ENCODE results near the gene RIIAD1. TPM values are rescaled to one million over a fixed set of nuclear protein-coding genes. Genes with fewer than 3 reads are reported as not detected.
A peak's percentile ranks its signal among the peaks of the same experiment; 100 is the strongest.
"Not testable (repeated sequence)": the region's sequence is repeated elsewhere in the genome, so short reads cannot be mapped to it uniquely, and the experiment has no call there.

The RIIAD1 gene
- total RNA-seq, 1 donor = not detected

DNA sequence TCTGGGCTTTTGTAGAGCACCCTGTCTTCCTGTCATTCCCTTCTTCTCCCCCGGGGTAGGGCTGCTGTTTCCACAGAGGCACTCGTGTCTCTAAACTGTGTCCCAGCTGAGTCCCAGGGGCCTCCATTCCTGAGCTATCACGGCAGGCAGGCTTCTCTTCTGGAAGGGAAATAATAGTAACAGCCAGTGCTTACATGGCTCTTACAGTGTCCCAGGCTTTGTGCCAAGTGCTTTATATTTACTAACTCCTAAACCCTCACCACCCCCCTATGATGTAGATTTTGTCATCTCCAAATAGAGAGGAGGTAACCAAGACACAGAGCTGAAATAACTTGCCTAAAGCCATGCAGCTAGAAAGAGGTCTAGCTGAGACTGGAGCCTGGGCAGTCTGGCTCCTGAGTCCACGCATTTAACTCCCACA lies 3.3 kb upstream of the RIIAD1 start:
- H3K9me3 ChIP-seq (ENCODE audit: low read depth, low read length) = no peaks in the 10 kb centered on the region
- peaks cover 58% of the 10 kb centered on the region for H3K27me3 ChIP-seq (ENCODE audit: insufficient read depth, low read length)
- peaks cover 26% of the 10 kb centered on the region for H3K4me1 ChIP-seq (ENCODE audit: insufficient read depth, low read length)
- H3K4me3 ChIP-seq (ENCODE audit: low read length) = no peak overlapping the region

DNA sequence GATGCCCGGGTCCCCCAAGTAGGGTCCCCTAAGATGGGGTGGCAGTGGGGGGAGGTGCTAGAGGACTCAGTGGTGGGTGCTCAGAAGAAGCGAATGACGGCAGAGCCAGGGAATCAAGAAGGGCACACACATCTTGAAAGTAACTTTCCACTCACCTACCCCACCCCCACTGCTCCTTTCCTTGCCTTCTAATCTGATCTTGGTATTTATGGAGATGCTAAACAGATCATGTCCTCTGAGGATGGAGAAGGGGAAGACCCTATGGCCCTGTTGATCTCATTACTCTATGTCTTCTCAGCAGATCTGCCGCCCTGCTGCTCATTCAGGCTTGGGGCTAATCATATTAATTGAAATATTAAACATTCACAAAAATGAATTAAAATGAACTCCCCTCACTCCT lies 2.7 kb upstream of the RIIAD1 start:
- Histone ChIP-seq H3K9me3 (ENCODE audit: low read depth, low read length) (no peaks in the 10 kb centered on the region), H3K4me3 (ENCODE audit: low read length) (no peak overlapping the region), H3K4me1 (ENCODE audit: insufficient read depth, low read length) (peaks cover 26% of the 10 kb centered on the region), H3K27me3 (ENCODE audit: insufficient read depth, low read length) (peaks cover 64% of the 10 kb centered on the region)

DNA sequence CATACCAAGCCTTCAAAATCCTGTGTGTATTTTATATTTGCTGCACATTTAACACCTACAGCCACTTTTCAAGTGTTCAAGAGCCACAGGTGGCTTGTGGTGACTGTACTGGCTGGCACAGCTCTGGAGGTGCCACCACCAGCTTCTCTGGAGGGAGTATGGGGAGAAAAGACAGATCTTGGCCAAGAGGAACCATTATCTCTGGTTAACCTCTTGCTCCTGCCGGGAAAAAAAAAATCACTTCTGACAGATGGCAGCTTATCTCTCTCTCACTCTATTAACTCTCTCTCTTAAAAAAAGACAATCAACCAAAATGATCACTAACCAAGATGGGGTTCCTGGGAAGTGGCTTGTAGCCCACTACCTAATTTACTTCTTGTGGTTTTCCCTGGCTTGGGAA lies 1.2 kb upstream of the RIIAD1 start:
- Histone ChIP-seq H3K27me3 (ENCODE audit: insufficient read depth, low read length) (peaks cover 72% of the 10 kb centered on the region), H3K4me1 (ENCODE audit: insufficient read depth, low read length) (peaks cover 26% of the 10 kb centered on the region), H3K4me3 (ENCODE audit: low read length) (no peak overlapping the region), H3K9me3 (ENCODE audit: low read depth, low read length) (no peaks in the 10 kb centered on the region)

DNA sequence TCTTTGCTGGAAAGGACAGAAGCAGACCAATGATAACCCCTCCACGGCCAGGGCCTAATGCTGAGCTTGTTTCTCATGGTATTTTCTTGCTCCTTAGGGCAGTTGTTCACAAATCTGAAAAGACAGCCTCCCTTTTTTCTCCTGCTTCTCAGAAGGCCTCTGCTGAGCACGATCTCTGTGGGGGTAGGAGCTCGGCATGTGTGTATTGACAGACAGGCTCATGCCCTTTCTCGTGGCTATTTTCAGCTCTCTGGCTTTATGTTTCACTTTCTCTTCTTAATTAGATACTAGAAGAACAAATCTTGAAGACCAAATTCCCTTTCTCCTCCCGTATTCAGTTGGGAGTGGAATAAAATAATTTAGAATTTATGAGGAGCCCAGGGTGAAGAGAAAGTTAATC lies 768 bp upstream of the RIIAD1 start:
- Histone ChIP-seq H3K4me3 (ENCODE audit: low read length) (peak overlapping the region; percentile 38), H3K9me3 (ENCODE audit: low read depth, low read length) (no peaks in the 10 kb centered on the region), H3K4me1 (ENCODE audit: insufficient read depth, low read length) (peaks cover 26% of the 10 kb centered on the region), H3K27me3 (ENCODE audit: insufficient read depth, low read length) (peaks cover 70% of the 10 kb centered on the region)

DNA sequence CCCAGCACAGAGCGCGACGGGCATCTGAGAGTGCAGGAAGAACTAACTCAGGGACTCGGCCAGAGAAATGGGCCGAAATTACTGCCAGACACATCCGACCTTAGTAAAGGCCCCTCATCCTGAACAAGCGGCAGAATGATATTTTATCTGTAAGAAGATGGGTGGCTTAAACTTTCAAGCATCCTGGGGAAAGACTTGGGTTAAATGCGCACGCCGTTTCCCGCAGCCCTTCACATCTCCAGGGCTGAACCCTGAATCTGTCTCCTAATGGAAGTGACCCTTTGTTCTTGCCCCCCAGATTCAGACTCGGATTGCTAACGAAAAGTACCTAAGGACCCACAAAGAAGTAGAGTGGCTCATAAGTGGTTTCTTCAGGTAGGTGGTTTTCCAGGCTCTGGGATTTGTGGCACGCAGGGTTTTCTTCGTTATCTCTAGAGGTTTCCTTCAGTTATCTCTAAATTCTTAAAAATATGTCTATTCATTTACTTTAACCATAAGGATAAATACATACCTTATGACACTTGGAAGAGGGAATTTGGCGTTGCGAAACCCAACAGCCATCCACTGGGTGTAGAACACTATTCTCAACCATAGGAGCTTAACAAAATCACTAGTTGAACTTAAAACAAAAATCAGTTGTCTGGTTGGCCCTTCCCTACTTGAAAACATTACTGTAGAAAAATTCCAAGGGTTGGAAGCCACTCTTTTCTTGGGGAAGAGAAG lies 627 bp downstream of the RIIAD1 start:
- peaks cover 66% of the 10 kb centered on the region for H3K27me3 ChIP-seq (ENCODE audit: insufficient read depth, low read length)
- H3K9me3 ChIP-seq (ENCODE audit: low read depth, low read length) = no peaks in the 10 kb centered on the region
- H3K4me1 ChIP-seq (ENCODE audit: insufficient read depth, low read length) = peaks cover 24% of the 10 kb centered on the region
- H3K4me3 ChIP-seq (ENCODE audit: low read length) = peak overlapping the region; percentile 30

DNA sequence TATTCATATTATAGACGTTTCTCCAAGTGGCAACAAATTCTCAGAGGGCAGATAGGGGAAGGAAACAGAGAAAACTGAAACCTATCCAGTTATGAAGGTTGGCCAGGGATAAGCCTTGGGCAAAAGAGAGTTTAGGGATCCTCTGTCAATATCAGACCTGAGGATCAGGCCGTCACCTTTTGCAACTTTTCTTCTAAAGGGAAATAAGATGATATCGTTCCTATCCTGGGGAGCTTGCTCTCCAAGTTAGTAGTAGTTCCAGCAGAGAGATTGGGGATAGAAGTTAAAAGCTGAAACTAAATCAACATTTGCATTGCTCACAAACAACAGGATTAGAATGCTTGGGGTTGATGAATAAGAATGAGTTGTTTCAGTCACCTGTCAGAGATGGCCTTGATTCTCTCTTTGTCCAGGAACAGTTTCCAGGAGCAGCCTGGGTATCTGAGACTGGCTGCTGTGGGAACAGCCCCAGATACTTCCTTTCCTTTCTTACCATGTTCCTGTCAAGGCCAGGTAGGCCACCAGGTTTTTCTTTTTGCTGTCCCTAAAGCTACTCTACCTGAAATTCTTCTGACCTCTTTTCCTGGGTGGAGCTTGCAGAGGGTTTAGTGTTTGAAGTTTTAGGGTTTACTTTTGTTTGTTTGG lies 2.5 kb downstream of the RIIAD1 start:
- peaks cover 21% of the 10 kb centered on the region for H3K4me1 ChIP-seq (ENCODE audit: insufficient read depth, low read length)
- H3K9me3 ChIP-seq (ENCODE audit: low read depth, low read length) = no peaks in the 10 kb centered on the region
- H3K4me3 ChIP-seq (ENCODE audit: low read length) = no peak overlapping the region
- H3K27me3 ChIP-seq (ENCODE audit: insufficient read depth, low read length) = peaks cover 50% of the 10 kb centered on the region

DNA sequence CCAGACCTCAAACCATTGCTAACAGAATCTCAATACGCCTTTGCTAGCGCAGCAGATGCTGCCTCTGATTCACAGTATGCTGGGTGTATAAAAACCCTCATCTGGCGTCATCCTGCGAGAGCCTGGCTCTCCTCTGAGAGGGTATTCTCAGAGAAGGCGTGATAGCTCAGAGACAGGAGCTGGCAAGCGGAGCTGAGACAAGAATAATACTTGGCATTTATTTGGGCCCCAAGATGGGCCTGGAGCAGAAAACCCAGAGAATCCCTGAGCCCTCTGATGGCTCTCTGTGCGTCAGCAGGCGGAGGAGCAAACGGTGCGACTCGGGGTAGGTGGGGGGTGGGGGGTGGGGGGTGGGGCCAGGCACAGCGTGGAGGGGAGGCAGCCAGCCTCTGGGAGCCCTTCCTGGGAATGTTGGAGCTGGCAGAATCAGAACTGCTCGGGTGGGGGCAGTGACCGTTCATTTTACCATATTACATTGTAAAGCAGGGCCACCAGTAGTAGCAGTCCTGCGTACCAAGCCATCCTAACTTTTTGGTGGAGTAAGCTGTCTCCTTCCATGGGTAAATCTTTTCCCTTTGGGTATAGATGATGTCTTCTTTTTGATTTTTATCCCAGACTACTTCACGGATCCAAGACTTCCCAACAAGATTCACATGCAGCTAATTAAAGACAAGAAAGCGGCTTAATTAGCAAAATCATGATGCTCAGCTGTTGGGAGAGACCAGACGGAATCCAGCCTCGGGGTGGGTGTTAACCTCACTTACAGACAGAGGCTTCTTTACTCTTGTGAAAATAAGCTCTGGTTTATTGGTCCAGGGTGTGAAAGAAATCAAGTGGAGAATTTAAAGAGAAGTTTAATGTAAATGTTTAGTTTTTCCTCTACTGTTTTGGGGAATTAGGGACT lies 7.1 kb downstream of the RIIAD1 start:
- H3K4me1 ChIP-seq (ENCODE audit: insufficient read depth, low read length) = no peaks in the 10 kb centered on the region
- H3K27me3 ChIP-seq (ENCODE audit: insufficient read depth, low read length) = peaks cover 23% of the 10 kb centered on the region
- no peaks in the 10 kb centered on the region for H3K9me3 ChIP-seq (ENCODE audit: low read depth, low read length)
- no peak overlapping the region for H3K4me3 ChIP-seq (ENCODE audit: low read length)

DNA sequence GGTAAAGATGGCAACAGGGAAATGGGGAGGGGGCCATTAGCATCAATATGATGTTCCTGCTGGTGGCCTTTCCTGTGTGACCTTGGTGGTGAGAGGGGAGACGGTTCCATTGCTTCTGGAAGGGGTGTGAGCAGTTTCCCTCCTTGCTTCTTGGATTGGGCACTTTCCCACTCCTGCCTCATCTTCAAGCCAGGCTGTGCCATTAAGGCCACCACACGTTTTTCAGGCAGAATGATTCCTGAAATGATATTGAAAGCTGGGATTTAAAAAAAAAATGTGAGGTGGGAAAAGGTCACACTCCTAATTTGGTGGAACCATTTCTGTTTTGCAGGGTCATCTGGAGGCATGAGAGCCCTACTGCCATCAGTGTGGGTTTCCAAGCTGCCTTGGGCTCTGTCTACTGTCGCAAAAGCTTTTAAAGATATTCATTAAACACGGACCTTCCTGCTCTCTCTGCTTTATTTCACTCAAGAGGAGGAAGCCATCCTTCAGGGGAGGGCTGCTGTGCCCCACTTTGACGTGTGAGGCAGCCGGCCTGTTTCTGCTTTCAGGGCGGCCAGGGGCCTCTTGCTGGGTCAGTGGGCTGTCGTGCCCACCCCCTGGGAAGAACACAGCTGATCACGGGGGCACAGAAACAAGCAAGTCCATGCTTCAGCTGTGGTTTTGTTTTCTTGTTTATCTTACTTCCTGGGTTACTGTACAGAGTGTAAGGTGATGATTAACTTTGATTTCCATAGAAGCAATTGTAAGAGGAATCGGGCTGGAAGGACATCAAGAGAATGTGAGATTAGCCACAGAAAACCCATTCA lies 8.0 kb downstream of the RIIAD1 start:
- Histone ChIP-seq H3K27me3 (ENCODE audit: insufficient read depth, low read length) (peaks cover 17% of the 10 kb centered on the region), H3K9me3 (ENCODE audit: low read depth, low read length) (no peaks in the 10 kb centered on the region), H3K4me3 (ENCODE audit: low read length) (no peak overlapping the region)

DNA sequence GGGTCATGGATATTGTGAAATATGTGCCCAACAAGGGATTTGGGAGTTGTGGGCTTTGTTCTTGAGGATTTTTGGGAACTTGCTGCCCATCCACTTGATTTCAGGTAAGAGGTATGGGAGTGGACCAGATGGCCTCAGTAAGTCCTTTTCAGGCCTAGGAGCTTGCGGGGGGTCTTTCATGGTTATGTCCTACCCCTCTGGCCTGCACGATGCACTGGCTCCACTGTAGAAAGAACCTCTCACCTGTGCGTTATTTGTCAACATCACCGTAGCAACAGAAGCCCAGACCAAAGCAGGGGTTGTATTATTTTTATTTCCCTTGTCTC lies 8.6 kb downstream of the RIIAD1 start:
- peaks cover 15% of the 10 kb centered on the region for H3K27me3 ChIP-seq (ENCODE audit: insufficient read depth, low read length)
- no peaks in the 10 kb centered on the region for H3K9me3 ChIP-seq (ENCODE audit: low read depth, low read length)
- peaks cover 2% of the 10 kb centered on the region for H3K4me1 ChIP-seq (ENCODE audit: insufficient read depth, low read length)
- H3K4me3 ChIP-seq (ENCODE audit: low read length) = no peak overlapping the region

More for the DNA sequence above, 8.0 kb downstream of the RIIAD1 start:
- H3K4me1 ChIP-seq (ENCODE audit: insufficient read depth, low read length) = no peaks in the 10 kb centered on the region

DNA sequence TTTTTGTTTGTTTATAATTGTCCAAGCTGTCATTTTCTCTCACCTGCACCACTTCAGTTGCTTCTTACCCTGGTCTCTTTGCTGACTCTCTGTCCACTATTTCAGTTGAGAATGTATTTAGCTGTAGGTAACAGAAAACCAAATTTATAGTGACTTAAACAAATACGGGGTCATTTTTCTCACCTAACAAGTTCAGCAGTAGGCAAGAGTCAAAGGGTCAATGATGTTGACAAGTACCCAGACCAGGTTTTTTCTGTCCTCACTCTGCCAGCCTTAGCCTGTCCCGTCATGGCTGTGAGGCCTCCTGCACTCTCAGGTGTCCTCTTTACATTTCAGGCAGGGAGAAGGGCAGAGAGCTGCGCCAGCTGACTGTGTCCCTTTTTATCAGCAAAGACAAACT lies 11.8 kb downstream of the RIIAD1 start:
- H3K4me3 ChIP-seq (ENCODE audit: low read length) = no peak overlapping the region
- peaks cover 3% of the 10 kb centered on the region for H3K4me1 ChIP-seq (ENCODE audit: insufficient read depth, low read length)
- H3K27me3 ChIP-seq (ENCODE audit: insufficient read depth, low read length) = peaks cover 6% of the 10 kb centered on the region
- peaks cover 13% of the 10 kb centered on the region for H3K9me3 ChIP-seq (ENCODE audit: low read depth, low read length)

DNA sequence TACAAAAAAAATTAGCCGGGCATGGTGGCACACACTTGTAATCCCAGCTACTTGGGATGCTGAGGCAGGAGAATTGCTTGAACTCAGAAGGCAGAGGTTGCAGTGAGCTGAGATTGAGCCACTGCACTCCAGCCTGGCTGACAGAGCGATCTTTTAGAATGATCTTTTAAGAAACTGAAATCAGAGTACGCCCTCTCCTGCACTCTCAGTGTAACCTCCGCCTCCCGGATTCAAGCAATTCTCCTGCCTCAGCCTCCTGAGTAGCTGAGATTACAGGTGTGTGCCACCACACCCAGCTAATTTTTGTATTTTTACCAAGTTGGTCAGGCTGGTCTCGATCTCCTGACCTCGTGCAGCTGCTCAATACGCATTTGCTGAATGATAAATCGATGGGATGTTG lies 12.7 kb downstream of the RIIAD1 start:
- H3K27me3 ChIP-seq (ENCODE audit: insufficient read depth, low read length); H3K4me3 ChIP-seq (ENCODE audit: low read length); H3K4me1 ChIP-seq (ENCODE audit: insufficient read depth, low read length): not testable (repeated sequence)
- H3K9me3 ChIP-seq (ENCODE audit: low read depth, low read length) = peaks cover 13% of the 10 kb centered on the region

DNA sequence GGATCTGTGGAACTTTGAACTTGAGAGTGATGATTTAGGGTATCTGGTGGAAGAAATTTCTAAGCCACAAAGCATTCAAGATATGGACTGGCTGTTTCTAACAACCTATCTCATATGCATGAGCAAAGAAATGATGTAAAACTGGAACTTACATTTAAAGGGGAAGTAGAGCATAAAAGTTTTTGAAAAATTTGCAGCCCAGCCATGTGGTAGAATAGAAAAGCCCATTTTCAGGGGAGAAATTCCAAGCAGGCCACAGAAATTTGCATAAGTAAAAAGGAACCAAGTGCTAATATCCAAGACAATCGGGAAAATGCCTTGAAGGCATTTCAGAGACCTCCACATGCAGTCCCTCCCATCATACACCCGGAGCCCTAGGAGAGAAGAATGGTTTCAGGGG lies 15.7 kb downstream of the RIIAD1 start:
- H3K4me3 ChIP-seq (ENCODE audit: low read length) = no peak overlapping the region
- peaks cover 3% of the 10 kb centered on the region for H3K27me3 ChIP-seq (ENCODE audit: insufficient read depth, low read length)
- peaks cover 13% of the 10 kb centered on the region for H3K9me3 ChIP-seq (ENCODE audit: low read depth, low read length)
- H3K4me1 ChIP-seq (ENCODE audit: insufficient read depth, low read length) = peaks cover 3% of the 10 kb centered on the region

DNA sequence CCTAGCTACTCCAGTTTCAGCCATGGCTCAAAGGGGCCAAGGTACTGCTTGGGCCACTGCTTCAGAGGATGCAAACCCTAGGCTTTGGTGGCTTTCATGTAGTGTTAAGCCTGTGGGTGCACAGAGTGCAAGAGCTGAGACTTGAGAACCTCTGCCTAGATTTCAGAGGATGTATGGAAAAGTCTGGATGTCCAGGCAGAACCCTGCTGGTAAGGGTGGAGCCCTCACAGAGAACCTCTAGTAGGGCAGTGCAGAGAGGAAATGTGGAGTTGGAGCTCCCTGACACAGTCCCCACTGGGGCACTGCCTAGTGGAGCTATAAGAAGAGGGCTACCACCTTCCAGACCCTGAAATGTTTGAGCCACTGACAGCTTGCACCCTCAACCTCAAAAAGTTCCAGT lies 16.2 kb downstream of the RIIAD1 start:
- H3K27me3 ChIP-seq (ENCODE audit: insufficient read depth, low read length) = peaks cover 3% of the 10 kb centered on the region
- no peak overlapping the region for H3K4me3 ChIP-seq (ENCODE audit: low read length)
- H3K4me1 ChIP-seq (ENCODE audit: insufficient read depth, low read length) = peaks cover 3% of the 10 kb centered on the region
- peaks cover 13% of the 10 kb centered on the region for H3K9me3 ChIP-seq (ENCODE audit: low read depth, low read length)

DNA sequence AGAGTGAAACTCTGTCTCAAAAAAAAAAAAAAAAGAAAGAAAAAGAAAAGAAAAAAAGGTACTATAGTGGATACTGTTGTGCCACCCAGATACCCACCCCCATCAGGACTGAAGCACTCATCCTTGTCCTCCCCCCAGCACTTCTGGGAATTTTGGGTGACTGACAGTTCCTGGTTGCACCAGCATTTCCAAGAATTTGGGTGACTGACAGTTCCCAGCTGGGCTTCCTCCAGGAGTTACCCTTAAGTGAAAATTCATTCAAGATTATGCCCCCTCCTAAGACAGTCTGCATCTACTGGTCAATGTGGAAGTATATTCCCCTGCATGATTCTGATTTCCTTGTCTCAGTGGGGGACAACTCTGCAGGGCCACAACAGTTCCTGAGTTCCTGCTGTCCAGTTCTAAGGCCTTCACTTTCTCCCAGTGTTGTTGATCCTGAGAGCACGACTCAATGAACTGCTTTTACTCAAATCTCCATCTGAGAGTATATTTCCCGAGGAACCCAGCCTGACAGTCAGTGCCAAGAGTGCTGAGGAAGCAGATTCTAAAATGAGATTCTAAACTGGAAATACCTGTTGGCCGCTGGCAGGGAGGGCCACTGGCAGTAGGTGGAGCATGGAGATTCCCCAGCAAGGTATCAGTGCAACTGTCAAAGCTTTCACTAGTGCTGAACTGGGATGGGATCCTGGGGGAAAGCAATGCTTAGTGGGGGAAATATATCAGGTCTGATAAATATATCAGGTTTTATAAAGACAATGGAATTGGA lies 18.5 kb downstream of the RIIAD1 start:
- H3K4me1 ChIP-seq (ENCODE audit: insufficient read depth, low read length) = peaks cover 2% of the 10 kb centered on the region
- peaks cover 13% of the 10 kb centered on the region for H3K9me3 ChIP-seq (ENCODE audit: low read depth, low read length)
- peaks cover 12% of the 10 kb centered on the region for H3K27me3 ChIP-seq (ENCODE audit: insufficient read depth, low read length)
- no peak overlapping the region for H3K4me3 ChIP-seq (ENCODE audit: low read length)
